Stimulated activated CD8-positive, alpha-beta memory T cell treated with anti-CD3 and anti-CD28 coated beads, Interleukin-7, amount 100 ng/mL, for 1 hour (primary cell): ENCODE data around the gene ZNF408.

ENCODE experiments used
- DNase-seq, 2 donors: peaks; one replicate each; pipeline ENCODE4 v3.0.0-alpha.2; 2020; ENCODE audit warnings: low read depth in 2 of 2

Gene ZNF408

DNA sequence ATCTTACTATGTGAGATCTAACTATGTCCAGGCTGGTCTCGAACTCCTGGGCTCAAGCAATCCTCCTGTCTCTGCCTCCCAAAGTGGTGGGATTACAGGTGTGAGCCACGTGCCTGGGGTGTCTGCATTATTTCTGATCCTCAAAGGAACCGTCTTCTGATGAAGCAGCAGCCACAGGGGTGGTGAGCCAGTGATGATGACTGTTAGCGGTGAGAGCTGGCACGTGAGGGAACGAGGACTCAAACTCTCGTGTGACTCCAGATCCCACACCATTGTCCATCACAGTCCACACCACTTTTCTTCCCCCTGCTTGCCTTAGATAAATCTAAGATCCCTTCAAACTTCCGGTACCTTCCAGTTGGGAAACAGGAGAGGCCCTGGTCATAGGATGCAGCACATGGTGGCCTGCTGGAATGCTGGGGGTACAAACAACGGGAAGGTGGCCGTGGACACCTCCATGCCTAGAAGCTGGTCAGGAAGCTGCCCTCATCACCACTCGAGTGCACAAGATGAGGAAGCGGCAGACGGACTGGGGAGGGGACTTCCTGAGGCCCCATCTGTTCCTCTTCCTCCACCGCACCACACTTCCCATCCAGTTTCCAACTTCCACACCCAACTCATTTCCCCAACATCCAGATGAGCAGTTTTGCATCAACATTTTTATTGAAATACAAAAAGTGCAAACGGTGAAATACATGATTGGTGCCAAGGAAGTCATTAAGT is 24.2 kb upstream of the ZNF408 start:
- DNase-seq = no peak

DNA sequence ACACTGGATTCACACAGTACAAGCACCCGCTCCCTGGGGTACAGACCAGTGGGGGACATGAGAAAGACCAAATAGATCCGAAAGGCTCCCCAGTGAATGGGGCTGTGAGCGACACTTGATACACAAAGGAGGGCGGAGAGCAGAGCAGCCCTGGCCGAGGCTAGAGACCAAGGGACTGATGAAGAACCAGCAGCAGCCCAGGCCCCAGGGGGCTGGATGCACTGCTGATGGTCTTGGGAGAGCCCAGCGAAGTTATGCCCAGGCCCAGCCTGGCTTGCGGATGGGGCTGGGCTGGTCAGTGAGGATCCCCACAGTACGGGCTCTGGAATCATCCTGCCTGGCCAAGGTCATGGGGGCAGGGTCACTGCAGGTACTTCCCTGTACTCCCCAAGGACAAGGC is 23.7 kb upstream of the ZNF408 start:
- no peak for DNase-seq

DNA sequence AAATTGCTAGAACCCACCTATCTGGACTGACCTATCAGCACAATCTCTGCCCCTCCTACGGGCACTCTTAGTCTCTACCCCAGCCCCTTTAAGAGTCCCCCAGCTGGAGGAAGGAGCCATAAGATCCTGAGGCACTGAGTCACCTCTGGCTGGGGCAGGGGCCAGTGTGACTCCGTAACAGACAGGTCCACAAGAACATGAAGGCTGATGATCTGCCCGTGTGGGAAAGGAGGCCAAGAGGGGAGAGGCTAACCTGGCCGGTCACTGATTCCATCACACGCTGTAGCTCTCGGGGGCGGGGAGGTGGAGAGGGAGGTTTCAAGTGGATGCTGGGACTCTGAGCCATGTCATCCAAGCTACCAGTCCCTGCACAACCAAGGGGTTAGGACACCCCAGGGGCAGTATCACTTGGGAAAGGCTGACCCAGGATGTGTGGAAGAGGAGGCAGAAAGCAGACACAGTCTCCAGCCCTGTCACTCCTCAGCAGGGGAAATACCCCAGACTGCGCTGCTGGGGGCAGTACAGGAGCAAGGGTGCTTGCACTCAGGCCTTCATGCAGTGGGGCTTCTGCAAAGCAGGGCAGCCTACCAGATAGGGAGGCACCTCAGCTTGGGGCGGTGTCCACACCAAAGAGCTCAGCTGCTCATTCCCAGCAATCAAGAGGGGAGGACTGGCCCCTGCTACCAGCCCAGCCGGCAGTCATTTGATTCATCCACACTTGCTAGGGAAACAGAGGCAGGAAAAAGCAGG is 22.7 kb upstream of the ZNF408 start:
- no peak for DNase-seq

DNA sequence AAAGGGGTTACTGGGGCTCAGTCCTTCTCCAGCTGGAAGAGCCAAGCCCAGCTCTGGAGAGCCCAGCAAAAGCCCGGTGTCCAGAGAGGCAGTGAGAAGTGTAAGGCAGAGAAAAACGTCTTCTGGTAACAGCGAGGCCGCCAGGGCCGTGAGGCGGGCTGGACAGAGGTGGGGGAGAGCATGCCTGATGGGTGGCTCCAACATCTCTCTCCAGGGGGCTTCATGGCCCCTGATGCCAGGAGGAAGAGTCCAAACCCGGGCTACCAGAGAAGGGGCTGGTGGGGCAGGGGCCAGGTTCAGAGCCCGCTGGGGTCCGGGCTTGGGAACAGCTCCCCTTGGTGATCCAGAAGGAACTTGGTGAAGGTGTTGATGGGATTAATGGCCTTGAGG is 22.1 kb upstream of the ZNF408 start:
- DNase-seq = no peak

DNA sequence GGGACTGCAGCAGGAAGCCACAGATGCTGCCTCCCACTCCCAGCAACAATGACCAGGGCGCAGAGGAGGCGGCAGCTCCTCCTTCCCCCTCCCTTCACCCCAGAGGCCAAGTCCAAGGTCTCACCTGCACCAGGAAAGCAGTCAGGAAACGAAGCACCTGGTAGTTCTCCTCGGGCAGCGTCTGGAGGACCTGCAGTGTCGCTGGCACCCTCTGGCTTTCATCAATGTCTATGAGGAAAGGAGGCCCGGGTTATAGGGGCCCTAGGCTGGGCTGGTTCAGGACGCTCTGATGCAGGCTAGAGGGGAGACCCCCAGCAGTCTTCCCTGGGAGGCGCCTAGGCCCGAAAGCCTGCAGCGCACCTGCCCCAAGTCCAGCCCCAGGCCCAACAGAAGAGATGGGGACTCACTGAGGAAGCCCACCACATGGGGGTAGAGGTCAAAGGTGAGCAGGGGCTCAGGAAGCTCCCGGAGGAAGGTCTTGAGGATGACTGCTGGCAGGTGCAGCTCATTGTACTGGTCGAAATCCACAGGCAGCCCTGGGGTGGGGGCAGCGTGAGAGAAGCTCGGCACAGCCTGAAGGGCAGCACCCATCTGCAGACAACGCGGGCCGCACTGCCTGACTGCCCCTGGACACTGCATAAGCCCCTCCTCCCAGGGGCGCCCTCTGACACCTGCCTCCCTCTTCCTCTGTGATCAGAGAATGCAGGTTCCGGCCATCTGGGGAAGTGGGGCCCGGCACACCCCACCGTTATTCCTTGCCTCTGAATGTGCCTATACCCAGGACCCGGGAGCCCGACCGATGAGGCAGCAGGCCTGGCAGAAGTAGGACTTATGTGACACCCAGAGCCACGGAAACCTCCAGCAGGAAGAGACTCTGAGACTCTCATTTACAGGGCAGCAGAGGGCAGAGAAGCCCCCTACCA is 21.3 kb upstream of the ZNF408 start:
- no peak for DNase-seq

DNA sequence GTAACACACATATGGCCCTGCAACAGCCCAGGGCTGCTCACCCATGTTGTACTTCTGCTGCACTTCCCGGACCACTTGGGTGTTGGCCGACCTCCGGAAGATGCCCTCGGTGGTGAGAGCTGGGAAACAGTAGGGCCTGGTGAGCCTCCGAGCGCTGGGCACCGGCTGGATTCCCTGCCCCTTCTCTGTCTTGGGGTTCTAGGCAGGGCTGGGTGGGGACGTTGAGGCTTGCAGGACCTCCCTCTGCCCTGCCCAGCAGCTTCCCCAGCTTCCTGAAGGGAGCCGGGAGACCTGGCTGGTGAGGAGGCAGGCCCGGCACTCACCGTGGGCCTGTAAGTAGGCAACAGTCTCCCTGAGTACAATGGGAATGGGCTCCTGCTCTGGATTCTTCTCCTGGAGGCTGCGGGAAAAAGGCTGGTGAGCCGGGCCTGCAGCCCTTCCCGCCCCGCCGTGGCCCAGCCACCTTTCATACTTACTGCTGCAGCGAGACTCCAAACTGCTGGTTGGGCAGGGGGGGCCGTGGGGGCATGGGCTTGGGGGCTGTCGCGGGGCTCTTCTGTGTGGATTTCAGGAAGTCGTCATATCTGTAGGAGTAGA is 20.6 kb upstream of the ZNF408 start:
- DNase-seq = no peak

GRCh38 chr11:46680815-46681214 is 20.0 kb upstream of the ZNF408 start:
- DNase-seq = no peak

GRCh38 chr11:46681814-46682213 is 19.0 kb upstream of the ZNF408 start:
- DNase-seq = no peak

- DNase-seq = no peak
Measured at GRCh38 chr11:46682773-46683752, 17.8 kb upstream of the ZNF408 start.

GRCh38 chr11:46684367-46684766 is 16.5 kb upstream of the ZNF408 start:
- DNase-seq = no peak

GRCh38 chr11:46686886-46687795 is 13.7 kb upstream of the ZNF408 start:
- no peak for DNase-seq

DNA sequence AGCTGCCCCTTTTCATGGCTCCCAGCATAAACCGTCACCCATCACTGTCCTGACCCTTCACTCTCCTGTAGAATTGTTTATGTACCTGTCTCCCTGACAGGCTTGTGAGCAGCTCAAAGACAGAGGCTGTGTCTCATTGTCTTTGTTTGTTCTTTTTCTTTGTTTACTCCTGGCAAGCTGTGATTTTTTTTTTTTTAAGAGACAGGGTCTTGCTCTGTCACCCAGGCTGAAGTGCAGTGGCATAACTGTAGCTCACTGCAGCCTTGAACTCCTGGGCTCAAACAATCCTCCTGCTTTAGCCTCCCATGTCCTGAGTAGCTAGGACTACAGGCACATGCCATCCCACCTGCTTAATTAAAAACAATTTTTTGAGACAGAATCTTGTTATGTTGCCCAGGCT is 10.1 kb upstream of the ZNF408 start:
- no peak for DNase-seq

GRCh38 chr11:46692450-46692849 is 8.4 kb upstream of the ZNF408 start:
- DNase-seq = no peak

DNA sequence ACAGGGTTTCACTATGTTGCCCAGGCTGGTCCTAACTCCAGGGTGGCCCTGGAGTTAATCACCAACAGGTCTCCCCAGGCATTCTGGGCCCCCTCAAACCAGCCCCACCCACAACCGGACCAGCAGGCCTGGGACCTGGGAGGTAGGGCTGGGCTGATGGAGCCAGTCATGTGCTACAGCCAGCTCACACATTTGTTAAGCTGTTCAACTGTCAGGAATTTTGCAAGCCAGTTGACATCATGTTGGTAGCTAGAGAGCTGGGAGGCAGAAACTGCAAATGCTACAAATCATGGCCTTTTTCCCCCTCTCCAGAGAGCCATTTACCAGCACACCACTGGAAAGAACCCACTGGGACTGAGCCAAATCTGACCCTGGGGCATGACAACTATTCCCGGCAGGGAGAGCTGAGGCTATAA is 7.2 kb upstream of the ZNF408 start:
- no peak for DNase-seq

- DNase-seq = no peak
Measured at GRCh38 chr11:46694072-46694471, 6.8 kb upstream of the ZNF408 start.

DNA sequence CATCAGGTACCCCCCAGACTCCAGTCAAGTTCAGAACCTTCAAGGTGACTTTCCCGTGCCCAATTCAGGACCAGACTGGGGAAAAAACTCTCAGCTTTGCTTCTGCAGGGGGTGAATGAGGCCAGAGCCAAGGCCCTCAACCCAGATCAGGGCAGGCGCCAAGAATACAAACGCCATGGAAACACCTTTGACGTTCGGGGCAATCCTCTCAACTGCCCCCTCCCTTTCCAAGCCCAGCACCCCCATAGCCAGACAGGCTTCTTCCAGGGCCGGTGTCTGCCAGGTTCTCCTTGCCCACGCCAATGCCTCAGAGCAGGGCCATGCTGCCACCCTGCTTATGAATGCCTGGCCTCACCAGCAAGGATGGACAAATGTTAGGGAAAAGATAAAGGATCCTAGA is 6.2 kb upstream of the ZNF408 start:
- no peak for DNase-seq

GRCh38 chr11:46695345-46696211 is 5.3 kb upstream of the ZNF408 start:
- no peak for DNase-seq

DNA sequence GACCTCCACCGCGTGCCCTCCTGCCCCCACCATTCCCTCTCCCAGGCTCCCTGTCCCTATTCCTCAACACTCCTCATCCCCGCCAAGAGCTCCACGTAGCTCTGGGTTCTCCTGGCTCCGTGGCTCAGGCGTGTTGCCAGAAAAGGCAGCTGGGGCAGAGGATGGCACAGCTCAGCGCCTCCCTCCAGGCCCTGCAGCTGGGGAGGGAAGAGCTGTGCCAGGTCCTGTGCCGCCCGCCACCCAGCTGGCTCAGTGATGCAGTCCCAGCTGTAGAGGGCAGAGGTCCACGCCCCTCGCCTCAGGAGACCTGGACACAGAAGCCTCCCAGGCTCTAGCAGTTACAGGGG is 4.6 kb upstream of the ZNF408 start:
- no peak for DNase-seq

GRCh38 chr11:46697303-46697702 is 3.5 kb upstream of the ZNF408 start:
- DNase-seq = no peak
